Measurements from ENCODE around the gene KAZN.

GRCh38 chr1:14794906-14795305, 196.4 kb downstream of the KAZN start:
- TF ChIP-seq EZH2 (IDR thresholded peaks at IDR 0.05; ENCODE audit: low read depth) (no peak), CTCF (conservative IDR thresholded peaks at IDR 0.05) (no peak)
